Mesendoderm (in vitro differentiated cells): Measurements from ENCODE around the gene SPTLC2.
A peak's percentile ranks its signal among the peaks of the same experiment; 100 is the strongest.

Experiments
- DNase-seq: peaks from one replicate; pipeline ENCODE4 v3.0.0; 2013
- H2AK5ac ChIP-seq: 2 replicates; pipeline ENCODE4 v1.6.1; 2013; ENCODE audit warnings: low read length, inconsistent platforms
- H2BK120ac ChIP-seq: 2 replicates; pipeline ENCODE4 v1.6.1; 2013; ENCODE audit warnings: low read depth, mild to moderate bottlenecking, low read length, moderate library complexity, mixed read lengths
- H2BK15ac ChIP-seq: replicated peaks from 2 replicates; pipeline ENCODE4 v1.6.1; 2013; ENCODE audit warnings: low read depth, mild to moderate bottlenecking, moderate library complexity
- H2BK5ac ChIP-seq: 2 replicates; pipeline ENCODE4 v1.6.1; 2013; ENCODE audit warnings: low read length, inconsistent platforms
- H3K18ac ChIP-seq: 2 replicates; pipeline ENCODE4 v1.6.1; 2013; ENCODE audit warnings: mild to moderate bottlenecking, low read length, mixed read lengths
- H3K23ac ChIP-seq: one replicate; pipeline ENCODE4 v1.6.1; 2013; ENCODE audit warnings: low read length
- H3K27ac ChIP-seq: 2 replicates; pipeline ENCODE4 v1.5.1; 2013; ENCODE audit warnings: low read depth, mild to moderate bottlenecking, inconsistent platforms, low read length, moderate library complexity
- H3K27me3 ChIP-seq: 2 replicates; pipeline ENCODE4 v1.6.1; 2013; ENCODE audit warnings: low read length, control low read depth, mild to moderate bottlenecking, inconsistent platforms; ENCODE audit not compliant: insufficient read depth, poor library complexity
- H3K36me3 ChIP-seq: 2 replicates; pipeline ENCODE4 v1.6.1; 2013; ENCODE audit warnings: low read length, inconsistent platforms; ENCODE audit not compliant: control insufficient read depth, insufficient read depth
- H3K4ac ChIP-seq: one replicate; pipeline ENCODE4 v1.6.1; 2013; ENCODE audit warnings: low read depth, mild to moderate bottlenecking, low read length, moderate library complexity
- H3K4me1 ChIP-seq: 2 replicates; pipeline ENCODE4 v1.6.1; 2013; ENCODE audit warnings: low read depth, low read length, inconsistent platforms; ENCODE audit not compliant: control insufficient read depth
- H3K4me2 ChIP-seq: 2 replicates; pipeline ENCODE4 v1.6.1; 2013; ENCODE audit warnings: low read length
- H3K4me3 ChIP-seq: 2 replicates; pipeline ENCODE4 v1.5.1; 2013; ENCODE audit warnings: mild to moderate bottlenecking, low read length
- H3K56ac ChIP-seq: one replicate; pipeline ENCODE4 v1.6.1; 2013; ENCODE audit warnings: low read length
- H3K79me1 ChIP-seq: 2 replicates; pipeline ENCODE4 v1.6.1; 2013; ENCODE audit warnings: low read length, inconsistent platforms
- H3K79me2 ChIP-seq: 2 replicates; pipeline ENCODE4 v1.6.1; 2013; ENCODE audit warnings: mild to moderate bottlenecking, low read length; ENCODE audit not compliant: control insufficient read depth, insufficient read depth
- H3K9ac ChIP-seq: 2 replicates; pipeline ENCODE4 v1.6.1; 2013; ENCODE audit warnings: low read length, inconsistent platforms
- H4K5ac ChIP-seq: one replicate; pipeline ENCODE4 v1.6.1; 2013; ENCODE audit warnings: low read length
- H4K8ac ChIP-seq: one replicate; pipeline ENCODE4 v1.6.1; 2013; ENCODE audit warnings: low read depth, mild to moderate bottlenecking, control low read depth, low read length, moderate library complexity
- WGBS: extraction: QIAGEN DNeasy Blood & Tissue Kit; methylation state at CpG from one replicate; pipeline ENCODE4 v1.1.7; 2013; ENCODE audit warnings: low lambda C conversion rate, missing lambda C conversion rate; ENCODE audit not compliant: insufficient coverage; ENCODE audit errors: extremely low coverage; 5-methylcytosine and 5-hydroxymethylcytosine counted together

The SPTLC2 gene

GRCh38 chr14:77508249-77508648, 108.2 kb downstream of the SPTLC2 start:
- H3K4me3 ChIP-seq = no peak overlapping the region
- H3K18ac ChIP-seq = no peak overlapping the region
- no peak overlapping the region for H4K5ac ChIP-seq
- no CpG with 5 or more reads among the region's 4 CpGs for WGBS
- H3K9ac ChIP-seq = no peak overlapping the region
- H2BK120ac ChIP-seq = no peak overlapping the region
- H3K36me3 ChIP-seq = peaks cover 4% of the 10 kb centered on the region
- H3K27ac ChIP-seq = no peak overlapping the region
- no peak overlapping the region for H3K23ac ChIP-seq
- DNase-seq = peak; percentile 72
- no peaks in the 10 kb centered on the region for H3K4me1 ChIP-seq
- H3K4me2 ChIP-seq = no peak overlapping the region
- no peaks in the 10 kb centered on the region for H3K79me1 ChIP-seq
- H4K8ac ChIP-seq = no peak overlapping the region
- H3K56ac ChIP-seq = no peak overlapping the region
- no peak overlapping the region for H2BK15ac ChIP-seq
- no peak overlapping the region for H2AK5ac ChIP-seq
- H3K4ac ChIP-seq = no peak overlapping the region
- H2BK5ac ChIP-seq = no peak overlapping the region
- H3K79me2 ChIP-seq = no peaks in the 10 kb centered on the region
- no peaks in the 10 kb centered on the region for H3K27me3 ChIP-seq

GRCh38 chr14:77507762-77508161, 108.7 kb downstream of the SPTLC2 start:
- H2BK120ac ChIP-seq = no peak overlapping the region
- H3K79me1 ChIP-seq = no peaks in the 10 kb centered on the region
- H4K5ac ChIP-seq = no peak overlapping the region
- H3K56ac ChIP-seq = no peak overlapping the region
- H3K79me2 ChIP-seq = no peaks in the 10 kb centered on the region
- no peak overlapping the region for H3K4me2 ChIP-seq
- H3K4me1 ChIP-seq = no peaks in the 10 kb centered on the region
- H2BK5ac ChIP-seq = no peak overlapping the region
- DNase-seq = no peak
- H3K23ac ChIP-seq = no peak overlapping the region
- no peak overlapping the region for H3K4ac ChIP-seq
- no CpG with 5 or more reads among the region's 3 CpGs for WGBS
- H2AK5ac ChIP-seq = no peak overlapping the region
- no peak overlapping the region for H2BK15ac ChIP-seq
- no peaks in the 10 kb centered on the region for H3K27me3 ChIP-seq
- no peak overlapping the region for H3K9ac ChIP-seq
- peaks cover 4% of the 10 kb centered on the region for H3K36me3 ChIP-seq
- no peak overlapping the region for H3K4me3 ChIP-seq
- no peak overlapping the region for H3K18ac ChIP-seq
- H4K8ac ChIP-seq = no peak overlapping the region
- no peak overlapping the region for H3K27ac ChIP-seq

- H3K4me2 ChIP-seq = no peak overlapping the region
These were observed 111.4 kb downstream of the SPTLC2 start for GRCh38 chr14:77505031-77505430.

GRCh38 chr14:77503138-77503537, 113.3 kb downstream of the SPTLC2 start:
- DNase-seq = no peak
- Histone ChIP-seq H4K5ac (no peak overlapping the region), H3K79me1 (no peaks in the 10 kb centered on the region)

More at GRCh38 chr14:77505031-77505430, 111.4 kb downstream of the SPTLC2 start:
- H3K79me1 ChIP-seq = no peaks in the 10 kb centered on the region
- H3K4me1 ChIP-seq = no peaks in the 10 kb centered on the region
- H3K56ac ChIP-seq = no peak overlapping the region
- no peaks in the 10 kb centered on the region for H3K36me3 ChIP-seq
- no CpG with 5 or more reads among the region's 4 CpGs for WGBS
- no peak overlapping the region for H2AK5ac ChIP-seq
- no peaks in the 10 kb centered on the region for H3K79me2 ChIP-seq
- H3K4ac ChIP-seq = no peak overlapping the region
- no peak overlapping the region for H3K23ac ChIP-seq
- no peak overlapping the region for H3K18ac ChIP-seq
- H4K5ac ChIP-seq = no peak overlapping the region
- H3K9ac ChIP-seq = no peak overlapping the region
- H2BK120ac ChIP-seq = no peak overlapping the region
- no peak overlapping the region for H2BK5ac ChIP-seq
- H3K27ac ChIP-seq = no peak overlapping the region
- no peak overlapping the region for H2BK15ac ChIP-seq
- DNase-seq = no peak
- no peak overlapping the region for H4K8ac ChIP-seq
- H3K27me3 ChIP-seq = peaks cover 2% of the 10 kb centered on the region
- H3K4me3 ChIP-seq = no peak overlapping the region

GRCh38 chr14:77502109-77502782, 114.2 kb downstream of the SPTLC2 start:
- H3K56ac ChIP-seq = no peak overlapping the region
- H3K18ac ChIP-seq = no peak overlapping the region
- WGBS = no CpG with 5 or more reads among the region's 11 CpGs
- no peak overlapping the region for H3K27ac ChIP-seq
- no peak overlapping the region for H2BK5ac ChIP-seq
- H3K4me1 ChIP-seq = no peaks in the 10 kb centered on the region
- H3K27me3 ChIP-seq = peaks cover 8% of the 10 kb centered on the region
- H2BK15ac ChIP-seq = no peak overlapping the region
- no peak overlapping the region for H4K8ac ChIP-seq
- no peak overlapping the region for H4K5ac ChIP-seq
- no peak overlapping the region for H3K4me2 ChIP-seq
- no peaks in the 10 kb centered on the region for H3K79me1 ChIP-seq
- no peak overlapping the region for H2BK120ac ChIP-seq
- no peak overlapping the region for H2AK5ac ChIP-seq
- H3K79me2 ChIP-seq = no peaks in the 10 kb centered on the region
- H3K4ac ChIP-seq = no peak overlapping the region
- no peak overlapping the region for H3K23ac ChIP-seq
- H3K4me3 ChIP-seq = no peak overlapping the region
- no peak for DNase-seq
- no peak overlapping the region for H3K9ac ChIP-seq
- H3K36me3 ChIP-seq = no peaks in the 10 kb centered on the region

More at GRCh38 chr14:77503138-77503537, 113.3 kb downstream of the SPTLC2 start:
- H3K27me3 ChIP-seq = peaks cover 5% of the 10 kb centered on the region
- no peak overlapping the region for H2AK5ac ChIP-seq
- H3K36me3 ChIP-seq = no peaks in the 10 kb centered on the region
- H3K4me1 ChIP-seq = no peaks in the 10 kb centered on the region
- no peak overlapping the region for H3K4me3 ChIP-seq
- H3K79me2 ChIP-seq = no peaks in the 10 kb centered on the region
- no peak overlapping the region for H3K4ac ChIP-seq
- no peak overlapping the region for H3K4me2 ChIP-seq
- H3K9ac ChIP-seq = no peak overlapping the region
- no CpG with 5 or more reads among the region's 5 CpGs for WGBS
- no peak overlapping the region for H2BK15ac ChIP-seq
- H4K8ac ChIP-seq = no peak overlapping the region
- no peak overlapping the region for H3K56ac ChIP-seq
- H3K18ac ChIP-seq = no peak overlapping the region
- H3K23ac ChIP-seq = no peak overlapping the region
- H2BK5ac ChIP-seq = no peak overlapping the region
- H3K27ac ChIP-seq = no peak overlapping the region
- H2BK120ac ChIP-seq = no peak overlapping the region
